NCI-H146 (cell line): ENCODE results near the gene POLR2J3.
"Not testable (repeated sequence)": the region's sequence is repeated elsewhere in the genome, so short reads cannot be mapped to it uniquely, and the experiment has no call there.

Experiments used
- DNase-seq: peaks from one replicate; lab custom pipeline; 2025; lab: John Stamatoyannopoulos, UW

Gene POLR2J3

GRCh38 chr7:102583495-102583894 lies 11.1 kb upstream of the POLR2J3 start:
- not testable (repeated sequence) for DNase-seq

GRCh38 chr7:102581722-102582121 lies 9.3 kb upstream of the POLR2J3 start:
- DNase-seq: not testable (repeated sequence)

- DNase-seq: not testable (repeated sequence)
Observed at GRCh38 chr7:102578486-102578885, 6.1 kb upstream of the POLR2J3 start.

GRCh38 chr7:102577315-102578240 lies 5.2 kb upstream of the POLR2J3 start:
- not testable (repeated sequence) for DNase-seq

- DNase-seq: not testable (repeated sequence)
Observed at GRCh38 chr7:102576363-102576762, 4.0 kb upstream of the POLR2J3 start.

- not testable (repeated sequence) for DNase-seq
Observed at GRCh38 chr7:102574607-102575006, 2.2 kb upstream of the POLR2J3 start.

GRCh38 chr7:102568620-102569019 lies 3.8 kb downstream of the POLR2J3 start:
- not testable (repeated sequence) for DNase-seq

- not testable (repeated sequence) for DNase-seq
Observed at GRCh38 chr7:102550808-102551422, 21.5 kb downstream of the POLR2J3 start, which contains the start of gene SPDYE2. Gene SPDYE2, plus strand, starts transcription at chr7:102551226. Its CDS starts 2,030 bp downstream, at chr7:102553256.

GRCh38 chr7:102546353-102546752 lies 26.0 kb downstream of the POLR2J3 start:
- not testable (repeated sequence) for DNase-seq

- not testable (repeated sequence) for DNase-seq
Observed at GRCh38 chr7:102545288-102545687, 27.1 kb downstream of the POLR2J3 start.

- DNase-seq: not testable (repeated sequence)
Observed at GRCh38 chr7:102544372-102544771, 28.0 kb downstream of the POLR2J3 start.

GRCh38 chr7:102543596-102543995 lies 28.8 kb downstream of the POLR2J3 start, which contains the start of gene UPK3BL2:
Gene UPK3BL2, minus strand, starts transcription at chr7:102543696. Its CDS starts 60 bp downstream, at chr7:102543636.
- not testable (repeated sequence) for DNase-seq

- not testable (repeated sequence) for DNase-seq
Observed at GRCh38 chr7:102542771-102543170, 29.6 kb downstream of the POLR2J3 start.

GRCh38 chr7:102542083-102542482 lies 30.3 kb downstream of the POLR2J3 start:
- DNase-seq: not testable (repeated sequence)

- DNase-seq: not testable (repeated sequence)
Observed at GRCh38 chr7:102540604-102541003, 31.8 kb downstream of the POLR2J3 start.

GRCh38 chr7:102535062-102535615 lies 37.2 kb downstream of the POLR2J3 start:
- DNase-seq: not testable (repeated sequence)

GRCh38 chr7:102532127-102532526 lies 40.3 kb downstream of the POLR2J3 start:
- DNase-seq: not testable (repeated sequence)

- DNase-seq: not testable (repeated sequence)
Observed at GRCh38 chr7:102531583-102531982, 40.8 kb downstream of the POLR2J3 start.

- DNase-seq: not testable (repeated sequence)
Observed at GRCh38 chr7:102527822-102528793, 44.3 kb downstream of the POLR2J3 start.

GRCh38 chr7:102527182-102527581 lies 45.2 kb downstream of the POLR2J3 start:
- not testable (repeated sequence) for DNase-seq

GRCh38 chr7:102524803-102525202 lies 47.6 kb downstream of the POLR2J3 start:
- DNase-seq: not testable (repeated sequence)
